Breast epithelium (tissue), 4 donors: ENCODE measurements around the gene HSF4. TPM values are rescaled to one million over a fixed set of nuclear protein-coding genes. Genes with fewer than 3 reads are reported as not detected.

Experiments used
- DNase-seq, 2 donors: peaks; one replicate each; pipeline ENCODE4 v3.0.0-alpha.2; 2019; ENCODE audit warnings: low spot score in 2 of 2
- H3K27ac ChIP-seq, 2 donors: fragments of 200-600 bp; sonication (generic) in 1 of 2; one replicate each; pipeline ENCODE4 v1.5.1; 2016 to 2019; ENCODE audit warnings: mild to moderate bottlenecking in 1 of 2
- H3K27me3 ChIP-seq, 2 donors: fragments of 200-600 bp; sonication (generic) in 1 of 2; one replicate each; pipeline versions ENCODE4 v1.5.1 to v1.6.0; 2017 to 2019; ENCODE audit warnings: control low read depth in 1 of 2, mild to moderate bottlenecking in 1 of 2
- H3K36me3 ChIP-seq: fragments of 200-600 bp; one replicate; pipeline ENCODE4 v1.5.1; 2019
- H3K4me1 ChIP-seq, 2 donors: fragments of 200-600 bp; sonication (generic); one replicate each; pipeline ENCODE4 v1.5.1; 2016 to 2019; ENCODE audit warnings: control low read depth in 1 of 2
- H3K4me3 ChIP-seq, 3 donors: fragments of 200-600 bp; sonication (generic); 1 replicate in 2 of 3; 2 replicates in 1 of 3; pipeline ENCODE4 v1.5.1; 2016 to 2019; ENCODE audit warnings: mild to moderate bottlenecking in 3 of 3, moderate library complexity in 2 of 3
- H3K9me3 ChIP-seq, 2 donors: fragments of 200-600 bp; sonication (generic) in 1 of 2; one replicate each; pipeline ENCODE4 v1.5.1; 2016 to 2019; ENCODE audit warnings: control low read depth in 1 of 2
- CTCF ChIP-seq, 3 donors: fragments of 450-650 bp; IDR thresholded peaks; one replicate each; pipeline ENCODE4 v1.5.1; 2016 to 2017; ENCODE audit warnings: antibody characterized with exemption in 3 of 3, mild to moderate bottlenecking in 3 of 3, moderate library complexity in 3 of 3
- POLR2A ChIP-seq: fragments of 450-650 bp; IDR thresholded peaks from one replicate; pipeline ENCODE4 v1.6.1; 2016; ENCODE audit warnings: antibody characterized with exemption, mild to moderate bottlenecking, moderate library complexity
- POLR2AphosphoS5 ChIP-seq, 3 donors: sonication (generic); formaldehyde crosslinking; IDR thresholded peaks; one replicate each; pipeline ENCODE4 v1.6.1; 2017; ENCODE audit warnings: antibody characterized with exemption in 3 of 3
- intact Hi-C: fragments of 100-400 bp; cut with DNase I; formaldehyde crosslinking; loops from one replicate; pipeline ENCODE4 v1.15.1; 2023; ENCODE audit warnings: low total_unique reads
- total RNA-seq, 3 donors: library from RNA; depleted of rRNA; stranded (reverse); fragments of >200 nt; gene quantifications; one replicate each; pipeline ENCODE4 v1.1.0, GENCODE V29; 2016

Gene HSF4
- total RNA-seq, 3 donors from 2014 or later: 46.9 to 113 (median 62.5) TPM

DNA sequence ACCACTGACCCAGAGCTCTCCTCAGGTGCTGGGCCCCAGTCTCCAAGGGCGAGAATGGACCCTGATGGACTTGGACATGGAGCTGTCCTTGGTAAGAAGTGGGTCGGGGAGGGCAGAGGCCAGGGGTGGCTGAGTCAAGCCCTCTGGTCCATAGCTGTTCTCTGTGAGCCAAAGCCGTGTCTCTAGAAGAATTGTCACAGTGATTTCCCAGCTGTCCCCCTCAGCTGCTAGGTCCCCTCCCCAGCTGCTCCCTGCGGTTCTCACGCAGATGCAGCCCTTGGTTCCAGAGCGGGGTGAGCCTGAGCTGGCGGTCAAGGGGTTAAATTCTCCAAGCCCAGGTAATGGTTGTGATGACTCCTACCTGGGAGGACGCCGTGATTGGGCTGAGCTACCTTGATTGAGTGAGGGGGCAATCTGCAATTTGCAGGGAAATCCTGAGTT lies 4.5 kb downstream of the HSF4 start:
- no peaks in the 10 kb centered on the region for H3K27me3 ChIP-seq
- H3K4me1 ChIP-seq: peaks cover 9% of the 10 kb centered on the region in 2 donors
- H3K4me3 ChIP-seq: no peak overlapping the region
- DNase-seq: no peak
- TF ChIP-seq CTCF (IDR thresholded peaks at IDR 0.05) (no peak), POLR2A (no peak), POLR2AphosphoS5 (IDR thresholded peaks at IDR 0.05) (no peak)
- intact Hi-C loops: no loop called here
- no peaks in the 10 kb centered on the region for H3K36me3 ChIP-seq
- no peaks in the 10 kb centered on the region for H3K9me3 ChIP-seq
- peak overlapping the region; percentile 95 for H3K27ac ChIP-seq

- Histone ChIP-seq H3K27me3 (no peaks in the 10 kb centered on the region), H3K4me3 (peak overlapping the region; percentile 41 to 76 (median 57)), H3K27ac (peak overlapping the region; percentile 95), H3K36me3 (no peaks in the 10 kb centered on the region), H3K4me1 (peaks cover 5 to 9% of the 10 kb centered on the region in 2 donors), H3K9me3 (no peaks in the 10 kb centered on the region)
- no peak for DNase-seq
- intact Hi-C loops: loop anchor here (10.0 kb wide), 1 partner anchor 245 kb away; the partner anchor contains the start of gene ZDHHC1
- TF ChIP-seq POLR2A (no peak), CTCF (IDR thresholded peaks at IDR 0.05) (peak in 1 of 3 donors; percentile 15)
Measured at GRCh38 chr16:67169642-67170167, 5.2 kb downstream of the HSF4 start.

DNA sequence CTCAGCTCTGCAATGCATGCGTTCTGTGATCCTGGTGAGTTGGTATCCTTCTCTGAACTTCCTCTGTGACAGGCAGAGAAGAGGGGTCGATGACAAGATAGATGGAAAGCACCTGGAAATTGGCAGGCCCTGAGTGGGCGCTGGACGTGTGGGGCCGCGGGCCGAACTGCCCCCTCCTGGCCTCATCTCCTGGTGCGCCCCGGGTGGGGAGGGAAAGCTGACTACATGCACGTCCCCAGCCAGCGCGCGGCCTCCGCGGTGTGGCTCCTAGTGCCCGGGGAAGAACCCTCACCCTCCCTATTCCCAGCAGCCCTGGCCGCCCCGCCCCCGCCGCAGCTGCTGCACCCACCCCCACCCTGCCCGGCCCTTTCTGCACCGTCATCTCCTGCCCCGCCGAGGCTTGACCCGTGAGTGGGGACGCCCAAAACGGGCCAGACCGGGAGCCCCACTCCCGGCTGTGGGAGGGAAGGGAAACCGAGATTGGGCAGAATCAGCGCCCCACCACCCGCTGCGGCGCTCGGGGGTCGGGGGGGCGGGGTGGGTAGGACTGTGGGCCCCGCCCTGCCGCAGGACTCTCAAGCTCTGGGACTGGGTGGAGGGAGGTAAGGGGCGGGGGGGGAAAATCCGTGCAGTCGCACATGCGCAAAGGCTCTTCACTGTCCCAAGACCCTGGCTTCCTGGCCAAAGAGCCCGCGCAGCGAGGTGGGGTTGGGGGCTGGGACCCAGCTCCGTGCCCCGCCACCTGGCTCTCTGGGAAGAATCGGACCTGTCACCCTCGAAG lies 5.8 kb downstream of the HSF4 start, which contains the start of gene NOL3:
NOL3 (plus strand) TSS at position 371 of the 781 bp plus-strand sequence.
- DNase-seq: peak; percentile 76 to 84
- Histone ChIP-seq H3K4me3 (peak within 1 kb of the TSS; percentile 41 to 76 (median 57)), H3K36me3 (no peaks in the 10 kb centered on the region), H3K4me1 (peaks cover 5 to 11% of the 10 kb centered on the region in 2 donors), H3K27me3 (no peaks in the 10 kb centered on the region), H3K27ac (peak within 1 kb of the TSS; percentile 95), H3K9me3 (no peaks in the 10 kb centered on the region)
- intact Hi-C loops: loop anchor here (10.0 kb wide), 1 partner anchor 244 kb away; the partner anchor contains the start of gene ZDHHC1
- TF ChIP-seq CTCF (IDR thresholded peaks at IDR 0.05) (no peak), POLR2AphosphoS5 (IDR thresholded peaks at IDR 0.05) (peak; percentile 19 to 49 (median 22))

- Histone ChIP-seq H3K27ac (peak overlapping the region; percentile 95), H3K27me3 (no peaks in the 10 kb centered on the region)
- intact Hi-C loops: loop anchor here (10.0 kb wide), 1 partner anchor 244 kb away; the partner anchor contains the start of gene ZDHHC1
Measured at GRCh38 chr16:67170949-67171649, 6.6 kb downstream of the HSF4 start.

More at GRCh38 chr16:67170949-67171649, 6.6 kb downstream of the HSF4 start:
- peak overlapping the region; percentile 41 to 76 (median 57) for H3K4me3 ChIP-seq
- H3K9me3 ChIP-seq: no peaks in the 10 kb centered on the region
- peaks cover 5 to 11% of the 10 kb centered on the region in 2 donors for H3K4me1 ChIP-seq
- no peaks in the 10 kb centered on the region for H3K36me3 ChIP-seq
- no peak for DNase-seq
- TF ChIP-seq POLR2AphosphoS5 (IDR thresholded peaks at IDR 0.05) (peak in 1 of 3 donors; percentile 18), CTCF (IDR thresholded peaks at IDR 0.05) (no peak)
